GM13976 (cell line): ENCODE measurements around the gene CHAT.

ENCODE experiments used
- DNase-seq: peaks from one replicate; pipeline ENCODE4 v3.0.0; 2012; ENCODE audit warnings: low spot score
- CTCF ChIP-seq: IDR thresholded peaks from 2 replicates; pipeline ENCODE4 v1.5.1; 2012; ENCODE audit warnings: borderline replicate concordance, mild to moderate bottlenecking; ENCODE audit not compliant: insufficient read depth; ENCODE audit errors: extremely low read depth, missing control alignments, control extremely low read depth
- in situ Hi-C: fragments of 300-500 bp; cut with MboI; formaldehyde crosslinking; loops from one replicate; pipeline ENCODE4 v1.12.0; 2022; ENCODE audit warnings: low sequenced_read_pairs, mixed read lengths, inconsistent platforms; ENCODE audit not compliant: unreplicated experiment

Gene CHAT

GRCh38 chr10:49633327-49634068 lies 19.7 kb downstream of the CHAT start:
- in situ Hi-C loops, result no loop called here
- TF ChIP-seq CTCF, result no peak
- DNase-seq, result no peak

- in situ Hi-C loops, result no loop called here
- DNase-seq, result no peak
- no peak for TF ChIP-seq CTCF
These were observed 20.3 kb downstream of the CHAT start for GRCh38 chr10:49634069-49634660.

DNA sequence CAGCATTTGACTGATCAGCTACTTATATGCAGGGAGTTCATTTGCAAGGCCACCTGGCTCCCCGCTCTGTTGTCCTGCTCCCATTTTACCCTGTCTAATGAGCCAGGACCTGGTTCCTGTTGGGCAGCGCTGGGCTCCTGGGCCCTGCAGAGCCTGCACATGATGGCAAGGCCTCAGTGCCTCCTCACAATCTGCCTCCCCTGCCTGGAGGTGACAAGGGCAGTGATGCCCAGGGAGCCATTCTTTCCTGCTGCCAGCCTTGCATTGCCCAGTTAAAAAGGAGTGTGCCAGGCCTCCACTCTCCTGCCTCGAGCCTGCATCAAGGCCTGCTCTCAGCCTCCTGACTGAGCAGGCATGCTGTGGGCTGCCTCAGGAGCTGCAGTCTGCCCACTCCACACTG lies 28.5 kb downstream of the CHAT start:
- TF ChIP-seq CTCF, result no peak
- DNase-seq, result no peak
- in situ Hi-C loops, result no loop called here

GRCh38 chr10:49643241-49644034 lies 29.6 kb downstream of the CHAT start:
- DNase-seq, result no peak
- no peak for TF ChIP-seq CTCF
- in situ Hi-C loops, result no loop called here

- DNase-seq, result no peak
- no peak for TF ChIP-seq CTCF
- in situ Hi-C loops, result no loop called here
These were observed 30.3 kb downstream of the CHAT start for GRCh38 chr10:49644035-49644646.

GRCh38 chr10:49645417-49645816 lies 31.6 kb downstream of the CHAT start:
- in situ Hi-C loops, result no loop called here
- no peak for DNase-seq
- TF ChIP-seq CTCF, result no peak
